Measurements from ENCODE around the gene MSRB1. TPM values are rescaled to one million over a fixed set of nuclear protein-coding genes. Genes with fewer than 3 reads are reported as not detected.
"Not testable (repeated sequence)": the region's sequence is repeated elsewhere in the genome, so short reads cannot be mapped to it uniquely, and the experiment has no call there.

The MSRB1 gene
- polyA plus RNA-seq, 1 donor from 2014 or later: 6.0 TPM

DNA sequence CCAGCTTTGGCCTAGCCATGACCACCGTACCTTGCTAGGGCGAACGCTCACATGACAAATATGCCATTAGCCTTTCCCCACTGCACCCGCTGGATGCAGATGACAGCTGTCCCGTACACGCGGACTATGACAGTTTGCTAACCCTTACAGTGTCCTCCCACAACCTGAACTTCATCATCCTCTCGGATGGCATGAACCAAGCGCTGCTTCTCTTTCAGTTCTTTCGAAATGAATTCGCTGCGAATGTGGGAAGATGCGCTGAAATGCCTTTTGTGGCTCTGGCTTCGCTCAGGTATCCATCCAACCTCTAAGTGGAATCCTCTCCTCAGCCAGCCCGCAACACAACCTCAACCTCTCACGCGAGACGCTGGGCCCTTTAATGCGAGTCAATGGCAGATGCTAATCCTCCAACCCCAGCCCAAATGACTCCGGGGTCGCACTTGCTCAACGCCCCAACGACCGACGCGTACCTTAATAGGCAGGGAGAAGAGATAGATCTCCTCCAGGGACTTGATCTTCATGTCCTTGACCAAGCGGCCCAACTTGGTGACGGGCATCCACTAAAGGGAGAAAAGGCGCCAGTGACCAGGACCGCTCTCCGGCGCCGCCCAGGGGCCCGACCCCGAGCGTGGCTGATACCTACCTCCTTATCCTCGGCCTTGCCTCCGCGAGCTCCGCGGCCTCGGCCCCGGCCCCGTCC is 21.0 kb upstream of the MSRB1 start:
- Histone ChIP-seq H2AFZ (ENCODE audit: low read depth, low read length) (no peak overlapping the region), H3K27ac (ENCODE audit: low read length) (peak overlapping the region; percentile 80), H3K9me3 (ENCODE audit: low read length) (no peaks in the 10 kb centered on the region), H3K79me2 (replicated peaks; ENCODE audit: insufficient read depth, low read length) (peaks cover 19% of the 10 kb centered on the region), H3K9me2 (ENCODE audit: insufficient read depth, low read length) (no peaks in the 10 kb centered on the region), H3K4me2 (ENCODE audit: low read length) (peak overlapping the region; percentile 94), H3K9ac (ENCODE audit: low read length) (peak overlapping the region; percentile 89), H3K4me3 (ENCODE audit: low read length) (peak overlapping the region; percentile 88), H3F3A (ENCODE audit: insufficient read depth, low read length, poor library complexity, severe bottlenecking) (no peaks in the 10 kb centered on the region), H3K27me3 (ENCODE audit: insufficient read depth, low read depth, low read length) (no peaks in the 10 kb centered on the region), H3K36me3 (ENCODE audit: insufficient read depth, low read length) (no peaks in the 10 kb centered on the region), H4K20me1 (ENCODE audit: insufficient read depth) (no peaks in the 10 kb centered on the region)
- TF ChIP-seq SMC3 (conservative IDR thresholded peaks at IDR 0.05; ENCODE audit: poor library complexity) (peak; percentile 45), EP300 (conservative IDR thresholded peaks at IDR 0.05; ENCODE audit: poor library complexity, severe bottlenecking) (no peak), MXI1 (conservative IDR thresholded peaks at IDR 0.05; ENCODE audit: poor library complexity, severe bottlenecking) (no peak), TAF1 (IDR thresholded peaks at IDR 0.05; ENCODE audit: low read depth) (no peak), RAD21 (conservative IDR thresholded peaks at IDR 0.05) (peak; percentile 27), EZH2 (IDR thresholded peaks at IDR 0.05; ENCODE audit: borderline replicate concordance, insufficient read depth, low read length, poor library complexity, severe bottlenecking) (no peak), POLR2AphosphoS5 (IDR thresholded peaks at IDR 0.05) (no peak)
- TF ChIP-seq, protein P1, sequence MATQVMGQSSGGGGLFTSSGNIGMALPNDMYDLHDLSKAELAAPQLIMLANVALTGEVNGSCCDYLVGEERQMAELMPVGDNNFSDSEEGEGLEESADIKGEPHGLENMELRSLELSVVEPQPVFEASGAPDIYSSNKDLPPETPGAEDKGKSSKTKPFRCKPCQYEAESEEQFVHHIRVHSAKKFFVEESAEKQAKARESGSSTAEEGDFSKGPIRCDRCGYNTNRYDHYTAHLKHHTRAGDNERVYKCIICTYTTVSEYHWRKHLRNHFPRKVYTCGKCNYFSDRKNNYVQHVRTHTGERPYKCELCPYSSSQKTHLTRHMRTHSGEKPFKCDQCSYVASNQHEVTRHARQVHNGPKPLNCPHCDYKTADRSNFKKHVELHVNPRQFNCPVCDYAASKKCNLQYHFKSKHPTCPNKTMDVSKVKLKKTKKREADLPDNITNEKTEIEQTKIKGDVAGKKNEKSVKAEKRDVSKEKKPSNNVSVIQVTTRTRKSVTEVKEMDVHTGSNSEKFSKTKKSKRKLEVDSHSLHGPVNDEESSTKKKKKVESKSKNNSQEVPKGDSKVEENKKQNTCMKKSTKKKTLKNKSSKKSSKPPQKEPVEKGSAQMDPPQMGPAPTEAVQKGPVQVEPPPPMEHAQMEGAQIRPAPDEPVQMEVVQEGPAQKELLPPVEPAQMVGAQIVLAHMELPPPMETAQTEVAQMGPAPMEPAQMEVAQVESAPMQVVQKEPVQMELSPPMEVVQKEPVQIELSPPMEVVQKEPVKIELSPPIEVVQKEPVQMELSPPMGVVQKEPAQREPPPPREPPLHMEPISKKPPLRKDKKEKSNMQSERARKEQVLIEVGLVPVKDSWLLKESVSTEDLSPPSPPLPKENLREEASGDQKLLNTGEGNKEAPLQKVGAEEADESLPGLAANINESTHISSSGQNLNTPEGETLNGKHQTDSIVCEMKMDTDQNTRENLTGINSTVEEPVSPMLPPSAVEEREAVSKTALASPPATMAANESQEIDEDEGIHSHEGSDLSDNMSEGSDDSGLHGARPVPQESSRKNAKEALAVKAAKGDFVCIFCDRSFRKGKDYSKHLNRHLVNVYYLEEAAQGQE (IDR thresholded peaks at IDR 0.05; ENCODE audit: borderline replicate concordance): no peak
- TF ChIP-seq, protein P2, sequence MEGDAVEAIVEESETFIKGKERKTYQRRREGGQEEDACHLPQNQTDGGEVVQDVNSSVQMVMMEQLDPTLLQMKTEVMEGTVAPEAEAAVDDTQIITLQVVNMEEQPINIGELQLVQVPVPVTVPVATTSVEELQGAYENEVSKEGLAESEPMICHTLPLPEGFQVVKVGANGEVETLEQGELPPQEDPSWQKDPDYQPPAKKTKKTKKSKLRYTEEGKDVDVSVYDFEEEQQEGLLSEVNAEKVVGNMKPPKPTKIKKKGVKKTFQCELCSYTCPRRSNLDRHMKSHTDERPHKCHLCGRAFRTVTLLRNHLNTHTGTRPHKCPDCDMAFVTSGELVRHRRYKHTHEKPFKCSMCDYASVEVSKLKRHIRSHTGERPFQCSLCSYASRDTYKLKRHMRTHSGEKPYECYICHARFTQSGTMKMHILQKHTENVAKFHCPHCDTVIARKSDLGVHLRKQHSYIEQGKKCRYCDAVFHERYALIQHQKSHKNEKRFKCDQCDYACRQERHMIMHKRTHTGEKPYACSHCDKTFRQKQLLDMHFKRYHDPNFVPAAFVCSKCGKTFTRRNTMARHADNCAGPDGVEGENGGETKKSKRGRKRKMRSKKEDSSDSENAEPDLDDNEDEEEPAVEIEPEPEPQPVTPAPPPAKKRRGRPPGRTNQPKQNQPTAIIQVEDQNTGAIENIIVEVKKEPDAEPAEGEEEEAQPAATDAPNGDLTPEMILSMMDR (IDR thresholded peaks at IDR 0.05; ENCODE audit: poor library complexity, severe bottlenecking): peak; percentile 61

DNA sequence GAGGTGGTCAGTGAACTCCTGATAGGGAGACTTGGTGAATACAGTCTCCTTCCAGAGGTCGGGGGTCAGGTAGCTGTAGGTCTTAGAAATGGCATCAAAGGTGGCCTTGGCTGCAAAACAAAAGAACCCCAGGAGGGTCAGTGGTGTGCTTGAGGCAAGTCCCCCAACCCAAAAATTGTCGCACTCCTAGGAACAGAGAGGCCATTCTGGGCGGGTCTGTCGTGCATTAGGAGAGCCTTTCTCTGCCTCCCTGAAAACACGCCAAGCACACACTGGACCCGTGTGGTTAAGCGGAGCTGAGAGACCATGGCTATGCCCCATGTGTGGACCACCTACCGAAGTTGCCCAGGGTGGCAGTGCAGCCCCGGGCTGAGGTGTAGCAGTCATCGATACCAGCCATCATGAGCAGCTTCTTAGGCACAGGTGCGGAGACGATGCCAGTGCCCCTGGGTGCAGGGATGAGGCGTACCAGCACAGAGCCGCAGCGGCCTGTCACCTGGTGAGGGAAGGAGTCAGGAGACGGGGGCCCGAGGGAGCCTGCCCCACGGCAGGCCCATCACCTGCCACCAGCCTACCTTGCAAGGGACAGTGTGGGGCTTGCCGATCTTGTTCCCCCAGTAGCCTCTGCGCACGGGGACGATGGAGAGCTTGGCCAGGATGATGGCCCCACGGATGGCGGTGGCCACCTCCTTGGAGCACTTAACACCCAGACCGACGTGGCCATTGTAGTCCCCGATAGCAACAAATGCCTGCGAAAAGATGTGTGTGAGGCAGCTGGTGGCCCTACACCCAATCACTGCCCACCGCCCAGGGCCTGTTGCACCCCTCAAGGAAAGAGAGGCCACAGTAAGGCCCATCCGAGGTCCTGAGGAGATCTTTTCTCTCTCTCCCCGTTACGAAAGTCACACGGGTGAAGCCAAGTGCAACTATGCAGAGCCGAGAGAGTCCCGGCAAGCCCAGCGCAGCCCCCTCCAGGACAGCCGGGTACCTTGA is 19.5 kb upstream of the MSRB1 start:
- not testable (repeated sequence) for H3K36me3 ChIP-seq (ENCODE audit: insufficient read depth, low read length); H4K20me1 ChIP-seq (ENCODE audit: insufficient read depth); H3K27me3 ChIP-seq (ENCODE audit: insufficient read depth, low read depth, low read length); H2AFZ ChIP-seq (ENCODE audit: low read depth, low read length); H3K4me2 ChIP-seq (ENCODE audit: low read length); H3K9me3 ChIP-seq (ENCODE audit: low read length); H3K9me2 ChIP-seq (ENCODE audit: insufficient read depth, low read length); H3K9ac ChIP-seq (ENCODE audit: low read length); H3K27ac ChIP-seq (ENCODE audit: low read length); H3F3A ChIP-seq (ENCODE audit: insufficient read depth, low read length, poor library complexity, severe bottlenecking)
- Histone ChIP-seq H3K79me2 (replicated peaks; ENCODE audit: insufficient read depth, low read length) (peaks cover 19% of the 10 kb centered on the region), H3K4me3 (ENCODE audit: low read length) (peak overlapping the region; percentile 88)

All from neural cell (in vitro differentiated cells).